NCI-H1694 (cell line): ENCODE results near the gene CIDEA.
"Not testable (repeated sequence)": the region's sequence is repeated elsewhere in the genome, so short reads cannot be mapped to it uniquely, and the experiment has no call there.

Experiments used
- DNase-seq: peaks from one replicate; lab custom pipeline; 2025; lab: John Stamatoyannopoulos, UW

The CIDEA gene

DNA sequence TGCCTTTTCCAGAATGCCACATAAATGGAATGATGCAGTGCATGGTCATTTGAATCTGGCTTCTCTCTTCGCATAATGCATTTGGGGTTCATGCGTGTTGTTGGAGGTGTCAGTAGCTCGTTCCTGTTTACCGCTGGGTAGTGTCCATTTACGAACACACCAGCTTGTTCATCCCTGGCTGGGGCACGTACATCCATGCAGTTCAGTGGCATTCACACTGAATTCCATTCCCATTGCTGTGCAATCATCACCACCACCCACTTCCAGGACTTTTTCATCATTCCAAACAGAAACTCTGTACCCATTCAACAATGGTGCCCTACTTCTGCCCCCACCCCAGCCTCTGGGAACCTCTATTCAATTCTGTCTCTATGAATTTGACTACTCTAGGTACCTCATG is 14.7 kb upstream of the CIDEA start:
- no peak for DNase-seq

DNA sequence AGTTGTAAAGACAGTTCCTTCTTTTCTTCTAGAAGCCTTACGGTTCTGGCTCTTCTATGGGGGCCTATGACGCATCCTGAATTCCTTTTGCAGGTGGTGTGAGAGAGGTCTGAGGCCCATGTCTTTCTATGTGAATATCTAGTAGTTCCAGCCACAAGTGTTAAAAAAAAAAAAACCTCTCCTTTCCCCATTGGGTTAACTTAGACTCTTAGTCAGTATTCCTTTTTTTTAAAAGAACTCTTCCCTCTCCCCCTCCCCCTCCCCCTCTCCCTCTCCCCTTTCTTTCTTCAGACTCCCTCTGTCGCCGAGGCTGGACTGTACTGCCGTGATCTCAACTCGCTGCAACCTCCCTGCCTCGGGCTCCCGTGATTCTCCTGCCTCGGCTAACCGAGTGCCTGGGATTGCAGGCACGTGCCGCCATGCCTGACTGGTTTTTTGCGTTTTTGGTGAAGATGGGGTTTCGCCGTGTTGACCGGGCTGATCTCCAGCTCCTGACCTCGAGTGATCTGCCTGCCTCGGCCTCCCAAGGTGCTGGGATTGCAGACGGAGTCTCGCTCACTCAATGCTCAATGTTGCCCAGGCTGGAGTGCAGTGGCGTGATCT is 11.4 kb upstream of the CIDEA start:
- no peak for DNase-seq

DNA sequence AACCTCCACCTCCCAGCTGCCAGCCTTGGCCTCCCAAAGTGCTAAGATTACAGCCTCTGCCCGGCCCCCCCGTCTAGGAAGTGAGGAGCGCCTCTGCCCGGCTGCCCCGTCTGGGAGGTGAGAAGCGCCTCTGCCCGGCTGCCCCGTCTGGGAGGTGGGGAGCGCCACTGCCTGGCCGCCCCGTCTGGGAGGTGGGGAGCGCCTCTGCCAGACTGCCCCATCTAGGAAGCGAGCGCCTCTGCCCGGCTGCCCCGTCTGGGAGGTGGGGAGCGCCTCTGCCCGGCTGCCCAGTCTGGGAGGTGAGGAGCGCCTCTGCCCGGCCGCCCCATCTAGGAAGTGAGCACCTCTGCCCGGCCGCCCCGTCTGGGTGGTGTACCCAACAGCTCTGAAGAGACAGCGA is 10.9 kb upstream of the CIDEA start:
- DNase-seq: not testable (repeated sequence)

DNA sequence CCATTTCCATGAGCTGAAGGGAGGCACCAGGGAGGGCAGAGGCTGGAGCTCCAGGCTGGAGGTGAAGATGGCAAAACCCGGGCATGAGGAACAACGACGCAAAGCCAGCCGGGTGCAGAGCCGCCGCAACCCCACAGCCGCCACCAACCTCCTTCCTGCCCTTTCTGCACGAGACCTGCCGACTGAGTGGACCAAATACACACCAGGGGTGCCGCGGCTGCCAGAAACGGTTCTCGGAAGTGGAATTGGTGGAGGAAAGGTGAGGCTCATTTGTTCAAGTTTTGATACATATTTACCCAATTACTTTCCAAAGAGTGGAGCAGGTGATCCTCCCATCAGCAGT is 8.4 kb upstream of the CIDEA start:
- no peak for DNase-seq

DNA sequence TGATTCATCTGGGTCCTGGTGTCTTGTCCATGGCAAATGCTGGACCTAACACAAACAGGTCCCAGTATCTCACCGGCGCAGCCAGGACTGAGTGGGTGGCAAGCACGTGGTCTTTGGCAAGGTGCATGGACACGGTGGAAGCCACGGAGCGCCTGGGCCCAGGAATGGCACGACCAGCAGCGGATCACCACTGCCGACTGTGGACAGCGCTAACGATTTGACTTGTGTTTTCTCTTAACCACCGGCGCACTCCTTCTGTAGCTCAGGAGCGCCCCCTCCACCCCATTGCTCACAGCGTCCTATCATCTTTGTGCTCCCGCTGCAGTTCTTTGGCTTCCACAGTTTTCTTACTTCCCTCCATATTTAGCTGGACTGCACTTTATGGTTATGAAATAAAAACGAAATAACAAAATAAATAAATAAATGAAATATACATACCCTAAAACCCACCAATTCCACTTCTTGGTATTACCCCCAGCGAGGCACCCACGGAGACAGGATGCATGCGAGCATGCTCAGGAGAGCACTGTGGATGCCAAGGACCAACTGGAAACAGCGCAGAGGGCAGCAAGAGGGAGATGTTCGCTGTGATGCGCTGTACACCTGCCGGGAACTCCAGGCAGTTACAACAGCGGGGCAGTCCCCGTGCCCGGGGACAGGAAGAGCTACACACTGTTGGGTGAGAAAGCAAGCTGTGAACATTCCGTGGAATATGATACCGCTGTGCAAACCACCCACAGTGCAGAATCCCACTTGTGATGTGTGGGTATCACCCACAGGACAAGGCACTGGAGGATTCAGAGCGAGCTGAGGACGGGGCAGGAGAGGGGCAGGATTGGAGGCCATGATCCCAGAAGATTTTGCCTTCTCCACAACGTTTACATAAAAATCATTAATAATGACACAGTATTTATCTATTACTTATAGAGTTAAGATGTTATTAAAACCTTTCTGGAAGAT is 7.0 kb upstream of the CIDEA start:
- no peak for DNase-seq

DNA sequence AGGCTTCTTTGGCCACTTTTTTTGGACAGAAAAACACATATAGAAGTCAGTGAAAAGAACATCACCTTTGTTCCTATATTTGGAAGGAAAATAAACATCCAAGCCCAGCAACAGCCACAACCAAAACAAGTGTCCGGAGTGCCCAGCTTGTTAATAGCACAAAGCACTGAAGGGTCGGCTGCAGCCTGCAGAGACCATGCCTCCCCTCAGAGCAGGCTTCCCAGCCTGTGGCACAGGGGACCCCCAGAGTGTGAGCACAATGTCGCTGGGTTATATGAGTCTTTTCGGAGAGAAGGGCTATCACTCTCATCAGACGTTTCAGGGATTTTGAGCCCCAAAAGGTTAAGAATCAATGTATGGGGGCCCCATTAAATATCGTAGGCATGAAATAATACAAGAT is 6.2 kb upstream of the CIDEA start:
- no peak for DNase-seq

DNA sequence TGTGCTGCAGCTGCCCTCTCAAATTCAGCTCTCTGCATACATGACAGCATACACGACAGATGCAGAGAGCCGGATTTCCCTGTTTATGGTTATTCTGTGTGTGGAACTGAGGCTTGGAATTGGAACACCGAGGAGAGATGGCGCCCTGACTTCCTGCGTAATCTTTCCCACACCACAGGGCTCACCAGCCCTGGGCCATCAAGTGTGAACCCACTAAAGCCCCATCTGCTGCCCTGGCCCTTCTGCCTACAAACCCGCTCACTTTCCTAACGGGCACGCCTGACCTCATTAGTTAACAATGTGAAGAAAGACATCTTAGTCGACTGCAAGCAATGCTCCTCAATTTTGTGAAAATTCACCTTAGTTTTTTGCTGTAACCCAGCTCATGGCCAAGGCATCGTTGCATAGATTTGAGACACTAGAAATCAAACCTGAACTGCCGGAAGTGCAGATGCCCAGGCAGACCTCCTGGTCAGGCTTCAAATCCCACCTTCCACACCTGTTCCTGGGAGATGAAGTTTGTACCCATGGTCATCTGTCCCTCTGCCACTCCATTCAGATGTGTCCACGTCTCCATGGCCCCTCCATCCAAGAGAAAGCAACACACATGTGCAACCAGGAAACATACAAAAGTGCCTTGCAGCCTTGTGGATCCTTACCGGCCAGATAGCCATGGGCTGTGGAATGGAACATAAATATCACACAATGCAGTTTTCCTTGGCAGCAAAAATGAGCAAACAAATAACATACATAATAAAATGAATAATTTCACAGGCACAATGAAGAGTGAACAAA is 5.0 kb upstream of the CIDEA start:
- no peak for DNase-seq

DNA sequence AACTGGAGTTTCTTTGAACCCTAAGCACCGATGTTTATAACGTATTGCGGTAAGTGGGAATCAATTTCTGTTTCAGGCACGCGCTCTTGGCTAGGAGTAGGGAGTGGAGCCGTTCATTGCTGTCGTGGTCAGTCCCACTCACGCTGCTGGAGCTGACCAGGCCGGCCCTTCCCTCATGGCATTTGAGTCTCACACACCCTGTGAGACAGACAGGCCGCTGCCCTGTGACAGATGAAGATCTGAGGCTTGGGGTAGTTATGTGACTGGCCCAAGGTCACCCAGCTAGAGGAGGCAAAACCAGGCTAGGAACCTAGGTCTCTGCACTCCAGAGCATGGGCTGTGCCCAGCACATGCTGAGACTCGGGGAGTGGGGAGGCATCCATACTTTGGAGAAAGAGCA is 2.9 kb upstream of the CIDEA start:
- no peak for DNase-seq

DNA sequence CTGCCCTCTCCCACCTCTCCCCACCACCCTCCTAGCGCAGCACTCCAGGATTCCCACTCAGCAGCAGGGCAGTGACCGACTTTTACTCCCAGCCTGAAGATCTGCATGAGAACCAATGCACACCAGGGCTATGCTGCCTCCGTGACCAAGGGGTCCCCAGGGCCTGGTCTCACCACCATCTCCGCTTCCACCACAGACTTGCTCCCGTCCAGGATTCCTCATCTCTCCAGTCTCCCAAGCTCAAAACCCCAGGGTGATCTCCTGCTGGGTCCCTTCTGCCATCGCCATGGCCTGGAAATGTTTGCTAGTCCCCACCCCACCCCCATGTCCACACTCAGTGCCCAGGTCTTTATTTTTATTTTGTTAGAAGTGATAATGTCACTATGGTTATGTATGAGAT is 2.1 kb upstream of the CIDEA start:
- no peak for DNase-seq

DNA sequence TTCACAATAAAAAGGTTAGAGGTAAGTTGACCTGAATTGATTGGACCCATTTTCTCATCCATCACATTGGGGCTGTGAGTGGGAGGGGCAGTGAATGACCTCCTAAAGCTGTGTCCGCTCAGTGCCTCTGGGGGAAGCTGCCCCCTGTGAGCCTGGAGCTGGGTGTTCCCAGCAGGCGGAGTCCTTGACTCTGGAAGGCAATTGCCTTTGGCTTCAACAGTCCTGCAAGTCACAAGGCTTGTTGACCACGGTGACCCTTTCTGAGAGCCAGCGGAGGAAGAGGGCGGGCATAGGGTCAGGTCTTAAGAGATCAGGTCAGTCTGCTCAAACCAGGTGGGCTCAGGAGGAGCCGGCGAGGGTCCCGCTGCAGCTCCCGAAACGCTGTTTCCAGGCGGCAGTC is 1.1 kb upstream of the CIDEA start:
- no peak for DNase-seq

DNA sequence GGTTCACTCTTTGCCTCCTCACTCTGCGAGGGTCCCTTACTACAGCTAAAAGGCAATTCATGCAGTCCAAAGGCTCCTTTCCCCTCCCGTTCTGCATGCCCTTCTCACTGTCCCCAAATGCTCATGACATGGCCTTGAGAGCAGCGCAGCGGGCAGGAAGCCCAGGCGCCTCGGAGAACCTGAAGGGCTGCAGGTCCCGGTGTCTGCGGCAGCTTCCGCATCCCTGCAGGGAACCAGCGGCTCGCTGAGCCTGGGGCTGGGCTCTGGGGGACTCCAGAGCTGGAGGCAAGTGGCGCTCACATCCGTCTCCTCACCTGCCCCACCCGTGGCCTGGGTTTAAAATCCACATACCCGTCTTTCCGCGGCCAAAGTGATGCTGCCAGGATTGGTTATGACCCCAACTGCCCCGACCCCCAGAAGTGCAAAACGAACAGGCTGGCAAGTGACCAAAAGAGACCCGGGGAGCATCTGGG is 462 bp upstream of the CIDEA start:
- DNase-seq: no peak

DNA sequence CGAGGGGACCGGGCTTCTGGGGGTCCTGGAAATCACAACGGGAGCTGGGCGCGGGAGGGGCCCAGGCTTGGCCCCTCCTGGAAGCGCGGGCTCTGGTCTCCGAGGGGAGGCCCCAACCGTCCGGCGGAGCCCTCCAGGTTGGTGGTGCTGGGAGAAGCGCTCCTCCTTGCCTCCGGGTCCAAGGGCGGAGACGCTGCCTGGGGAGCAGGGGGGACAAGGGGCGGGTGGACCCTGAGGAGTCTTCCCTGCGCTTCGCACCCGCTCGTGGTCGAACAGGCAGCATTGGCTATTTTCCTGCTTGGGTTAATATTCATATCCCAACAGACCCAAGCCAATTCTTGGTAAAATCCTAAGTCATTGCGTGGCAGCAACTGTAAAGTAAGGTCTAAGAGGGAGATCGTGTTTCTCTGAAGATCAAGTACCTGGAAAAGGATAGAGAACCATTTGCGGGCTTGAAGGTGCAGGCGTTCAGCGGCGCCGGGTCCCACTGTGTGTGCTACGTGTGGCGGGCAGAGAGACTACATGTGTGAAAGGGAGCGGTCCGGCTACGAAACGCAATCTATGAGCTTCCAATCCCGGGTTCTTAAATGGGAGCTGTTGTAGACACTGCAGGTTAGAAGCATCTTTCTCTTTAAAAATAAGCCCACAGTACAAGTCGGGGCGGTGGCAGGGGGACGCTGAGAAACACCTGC is 805 bp downstream of the CIDEA start:
- DNase-seq: no peak

DNA sequence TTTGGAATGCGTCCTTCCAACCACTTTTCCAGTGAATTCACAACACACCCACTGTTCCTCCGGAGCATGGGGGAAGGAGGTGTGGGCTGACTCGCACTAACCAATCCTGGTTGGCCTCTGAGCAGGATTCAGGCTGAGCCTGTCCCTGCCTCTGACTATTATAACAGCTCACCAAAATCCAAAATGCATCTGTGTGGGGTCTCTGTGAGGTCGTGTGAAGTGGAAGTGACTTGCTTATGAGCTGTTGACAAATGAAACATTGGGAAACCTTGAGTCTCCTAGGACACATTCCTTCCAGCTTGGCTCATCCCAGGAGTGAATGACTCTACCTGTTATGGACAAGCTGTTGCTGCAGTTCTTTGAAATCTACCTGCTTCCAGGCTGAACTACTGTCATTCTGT is 1.5 kb downstream of the CIDEA start:
- DNase-seq: no peak

DNA sequence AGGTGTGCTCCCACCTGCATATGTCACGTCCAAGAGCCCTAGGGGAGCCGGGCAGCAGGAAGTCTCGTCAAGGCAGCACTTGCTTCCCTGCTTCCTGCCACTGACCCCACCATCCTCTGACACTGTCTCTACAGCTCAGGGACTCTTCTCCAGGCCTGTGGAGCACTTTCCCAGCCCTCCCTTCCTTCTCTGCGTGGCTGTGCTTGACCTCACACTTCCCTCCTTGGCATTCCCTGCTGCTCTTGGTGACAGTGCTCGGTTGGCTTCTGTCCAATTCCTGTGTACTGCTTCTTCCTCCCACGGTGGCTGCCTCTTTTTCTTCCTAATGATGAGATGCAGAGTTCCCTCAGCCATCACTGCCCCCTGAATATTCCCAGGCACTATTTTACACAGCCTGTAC is 2.8 kb downstream of the CIDEA start:
- DNase-seq: no peak

DNA sequence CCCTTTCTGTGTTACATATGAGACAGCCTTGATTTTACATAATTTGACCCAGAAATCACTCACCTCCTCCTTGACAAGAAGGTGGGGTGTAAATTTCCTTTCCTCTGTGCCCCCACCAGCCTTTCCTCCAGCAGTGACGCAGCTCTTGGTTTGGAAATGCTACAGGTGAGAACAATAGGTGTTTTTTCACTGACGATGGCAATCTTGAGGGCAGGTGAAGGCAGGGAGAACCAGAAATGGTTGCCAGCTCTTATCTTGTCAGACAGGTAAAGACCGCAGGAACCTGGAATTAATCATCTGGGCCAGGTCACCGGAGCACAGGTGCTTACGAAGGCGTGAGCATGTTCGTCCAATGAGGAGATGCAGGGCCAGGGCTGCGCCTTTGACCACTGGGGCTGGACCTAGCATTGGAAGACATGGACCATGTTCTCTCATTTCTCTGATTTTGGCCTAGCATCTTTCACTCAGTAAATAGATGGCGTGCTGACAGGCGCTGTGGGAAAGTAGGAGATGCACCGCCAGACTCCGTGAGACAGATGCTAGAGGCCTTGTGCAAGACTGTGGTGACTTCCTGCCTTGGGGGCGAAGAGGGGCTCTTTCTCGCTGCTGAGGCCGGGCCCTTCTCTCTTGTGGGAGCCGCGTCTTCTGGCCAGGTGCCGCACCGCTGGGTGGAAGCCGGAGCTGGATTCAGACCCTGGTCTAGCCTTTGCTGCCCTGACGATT is 4.0 kb downstream of the CIDEA start:
- no peak for DNase-seq

DNA sequence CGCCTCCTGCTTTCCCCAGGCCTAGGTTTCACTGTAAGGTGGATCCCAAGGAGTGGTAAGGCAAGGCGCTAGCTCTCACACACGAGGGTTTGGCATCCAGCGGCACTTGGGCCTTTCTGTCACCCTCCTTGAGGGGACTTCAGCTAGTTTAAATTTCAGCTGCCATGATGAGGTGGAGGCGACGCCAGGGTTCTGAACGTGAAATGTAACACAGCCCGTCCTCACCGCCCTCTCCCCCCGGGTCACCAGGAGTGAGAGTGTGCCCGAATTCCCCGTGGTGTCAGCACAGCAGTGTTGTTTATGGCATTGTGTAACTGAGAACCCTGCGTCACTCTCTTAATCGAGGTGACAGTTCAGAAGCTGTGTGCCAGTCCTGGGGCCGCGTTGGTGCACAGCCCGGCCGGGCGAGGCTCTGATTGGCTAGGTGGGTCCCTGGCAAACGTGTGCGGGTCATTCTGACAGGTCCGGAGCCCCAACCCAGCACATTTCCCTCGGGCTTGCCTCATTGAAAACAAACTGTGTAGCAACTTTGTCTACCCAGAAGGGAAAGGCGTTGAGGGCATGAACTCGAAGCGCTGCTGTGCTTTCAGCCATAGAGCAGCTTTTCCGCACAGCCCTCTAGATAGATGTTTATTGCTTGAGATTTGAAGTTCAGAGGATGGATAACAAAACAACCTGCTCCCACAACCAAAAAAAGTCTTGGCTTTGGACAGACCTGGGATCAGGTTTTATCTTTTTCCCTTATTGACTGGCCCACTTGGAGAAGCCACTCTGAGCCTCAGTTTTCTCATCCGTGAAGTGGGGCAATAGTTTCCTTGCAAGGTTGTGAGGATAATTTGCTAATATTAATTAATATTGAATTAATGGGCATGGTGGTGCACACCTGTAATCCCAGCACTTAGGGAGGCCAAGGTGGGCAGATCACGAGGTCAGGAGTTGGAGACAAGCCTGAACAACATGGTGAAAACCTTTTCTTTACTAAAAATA is 4.9 kb downstream of the CIDEA start:
- no peak for DNase-seq

DNA sequence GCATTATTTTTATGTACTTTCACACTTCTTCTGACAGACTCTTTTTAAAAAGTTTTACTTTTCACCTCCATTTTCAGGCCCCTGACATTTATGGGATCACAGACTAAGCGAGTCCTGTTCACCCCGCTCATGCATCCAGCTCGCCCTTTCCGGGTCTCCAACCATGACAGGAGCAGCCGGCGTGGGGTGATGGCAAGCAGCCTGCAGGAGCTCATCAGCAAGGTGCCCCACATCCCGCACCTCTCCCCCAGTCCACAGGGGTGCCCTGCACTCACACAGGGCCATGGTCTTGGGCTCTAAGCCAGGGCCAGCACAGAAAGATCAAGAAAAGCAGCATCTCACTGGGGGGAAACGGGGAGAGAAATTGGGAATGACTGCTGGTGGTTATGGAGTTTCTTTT is 8.6 kb downstream of the CIDEA start:
- no peak for DNase-seq

DNA sequence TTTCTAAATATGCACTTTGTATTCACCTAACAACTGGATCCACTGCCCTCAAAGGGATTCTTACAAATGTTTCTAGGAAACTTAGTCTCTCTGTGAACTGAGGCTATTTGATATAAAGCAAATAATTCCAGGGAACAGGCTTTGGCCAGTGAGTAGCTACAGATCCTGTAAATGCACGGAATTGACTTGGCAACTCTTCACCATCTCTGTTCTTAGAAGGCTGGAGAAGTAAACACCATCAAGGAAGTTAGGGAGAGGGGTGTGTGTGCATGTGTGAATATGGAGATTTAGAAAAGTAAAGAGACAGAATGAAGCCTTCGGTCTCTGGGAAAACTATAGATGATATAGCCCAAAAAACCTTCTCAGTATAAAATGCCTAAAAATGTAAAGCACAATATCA is 10.7 kb downstream of the CIDEA start:
- no peak for DNase-seq

DNA sequence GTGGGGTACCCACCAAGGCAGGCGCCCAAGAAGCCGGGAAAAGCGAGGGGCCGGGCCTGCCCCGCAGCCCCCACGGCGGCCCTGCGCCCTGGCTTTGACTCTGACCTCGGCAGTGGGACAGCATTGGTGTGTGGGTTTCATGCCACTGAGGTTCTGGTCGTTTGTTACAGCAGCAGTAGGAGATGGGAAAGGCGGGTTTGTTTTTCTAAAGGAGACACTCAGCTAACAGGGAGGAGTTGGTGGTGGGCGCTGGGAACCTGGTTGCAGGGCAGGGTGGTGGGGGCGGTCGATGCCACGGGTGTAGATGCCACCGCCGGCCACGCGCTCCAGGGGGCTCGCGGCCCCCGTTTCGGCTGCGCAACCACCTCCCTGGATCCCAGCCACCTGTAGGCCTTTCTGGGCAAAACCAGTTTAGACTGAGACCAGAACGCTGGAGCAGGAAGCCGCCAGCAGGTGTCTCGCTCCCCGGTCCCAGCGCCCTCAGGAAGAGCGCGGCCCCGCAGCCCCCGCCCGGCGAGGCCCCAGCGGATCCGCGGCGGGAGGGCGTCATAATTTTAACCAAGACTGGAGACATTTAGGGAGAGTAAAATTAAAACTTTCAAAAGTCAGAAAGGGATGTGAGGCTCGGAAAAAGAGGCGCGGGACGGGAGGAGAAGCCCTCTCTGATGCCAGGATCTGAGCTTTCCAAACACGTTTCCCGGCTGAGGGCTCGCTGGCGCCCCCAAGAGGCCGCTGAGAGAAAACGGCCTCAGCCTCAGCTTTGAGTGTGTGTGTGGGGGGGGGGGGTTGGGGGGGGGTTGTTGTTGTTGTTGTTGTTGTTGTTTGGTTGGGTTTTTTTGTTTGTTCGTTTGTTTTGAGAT is 17.4 kb downstream of the CIDEA start:
- DNase-seq: peak; percentile 49
